ENCODE results near the gene ADCK2. TPM values are rescaled to one million over a fixed set of nuclear protein-coding genes. Genes with fewer than 3 reads are reported as not detected.

The ADCK2 gene
- total and polyA plus RNA-seq, 9 of the 15 experiments (the other 6 are each of a cell fraction or from before 2014, with no cell fraction given) = 0.08 to 14.3 (median 9.7) TPM

- TF ChIP-seq DDX20 (tag; IDR thresholded peaks at IDR 0.05; ENCODE audit: low read depth) (no peak), CREBBP (IDR thresholded peaks at IDR 0.05; ENCODE audit: low read depth, low read length) (no peak), EP300 (IDR thresholded peaks at IDR 0.05; ENCODE audit: low read length) (no peak), ZNF41 (CRISPR knock-in tag; conservative IDR thresholded peaks at IDR 0.05) (no peak), ZEB2 (IDR thresholded peaks at IDR 0.05) (0 out of 2 replicates have a peak, but pooled peaks have one; percentile 11), RBM25 (IDR thresholded peaks at IDR 0.05; ENCODE audit: low read depth, low read length, severe bottlenecking) (no peak), STAT6 (CRISPR knock-in tag; IDR thresholded peaks at IDR 0.05) (no peak), SPI1 (IDR thresholded peaks at IDR 0.05; ENCODE audit: borderline replicate concordance, low read depth, low read length) (0 out of 2 replicates have a peak, but pooled peaks have one; percentile 25)
Observed at GRCh38 chr7:140674356-140674800, 1.6 kb downstream of the ADCK2 start (continued).
